HG02938 (cell line): ENCODE results near the gene SIX5.

Source experiments
- ATAC-seq: cut with Tn5 transposase; IDR thresholded peaks from one replicate; pipeline ENCODE4 v1.9.1; 2021; ENCODE audit warnings: mild to moderate bottlenecking, moderate library complexity; ENCODE audit not compliant: unreplicated experiment

Gene SIX5

GRCh38 chr19:45793178-45793564 lies 24.1 kb upstream of the SIX5 start:
- ATAC-seq: no peak

DNA sequence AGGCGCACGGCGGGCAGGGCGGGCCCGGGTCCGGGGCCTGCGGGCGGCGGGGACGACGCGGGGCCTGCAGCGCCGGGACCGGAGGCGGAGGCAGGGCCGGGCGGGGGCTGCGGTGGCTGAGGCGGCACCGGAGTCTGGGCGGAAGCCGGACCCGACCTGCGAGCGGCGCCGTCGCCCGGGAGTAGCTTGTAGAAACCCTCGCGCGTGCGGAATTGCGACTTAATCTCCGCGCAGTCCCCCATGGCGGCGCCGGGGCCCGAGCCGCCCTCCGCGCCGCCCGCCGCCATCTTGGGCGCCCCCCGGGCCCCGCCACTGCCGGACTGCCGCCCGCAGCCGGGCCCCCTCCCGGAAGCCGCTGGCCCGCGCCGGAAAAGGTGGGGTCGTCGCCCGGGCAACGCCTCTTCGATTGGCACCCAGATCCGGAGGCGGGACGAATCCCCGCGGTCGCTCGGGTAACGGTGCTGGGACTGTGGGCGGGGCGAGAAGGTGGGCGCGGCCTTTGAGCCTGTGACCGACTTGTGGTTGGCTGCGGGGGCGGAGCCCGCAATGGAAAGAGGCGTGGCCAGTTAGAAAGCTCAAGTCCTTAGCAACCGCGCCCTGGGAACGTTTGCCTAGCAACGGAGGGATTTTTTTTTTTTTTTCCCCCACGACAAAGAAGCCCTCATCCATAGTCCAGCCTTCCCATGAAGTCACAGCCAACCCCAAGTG lies 23.6 kb upstream of the SIX5 start, which contains the start of gene DMWD:
DMWD (minus strand) TSS at position 376 of the 708 bp plus-strand sequence; CDS start at position 287, 89 bp downstream.
- ATAC-seq: peak; percentile 82

- peak; percentile 30 for ATAC-seq
Observed at GRCh38 chr19:45791744-45792469, 22.9 kb upstream of the SIX5 start.

DNA sequence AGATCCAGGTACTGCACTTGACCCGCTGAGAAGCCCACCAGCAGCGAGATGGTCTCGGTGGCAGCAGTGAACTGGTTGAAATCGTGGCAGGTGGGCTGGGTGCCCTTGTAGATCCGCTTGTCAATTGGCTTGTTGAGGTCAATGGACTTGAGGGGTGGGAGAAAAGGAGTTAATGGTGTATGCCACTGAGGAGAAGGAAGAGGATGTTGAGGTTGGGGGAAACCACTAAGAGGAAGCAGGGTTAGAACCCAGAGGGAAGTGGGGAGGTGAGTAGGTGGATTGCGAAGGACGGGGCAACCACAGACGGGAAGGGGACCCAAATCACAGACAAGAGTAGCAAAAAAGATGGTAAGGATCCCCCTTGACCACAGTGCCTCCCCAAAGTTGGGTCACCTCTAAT lies 21.9 kb upstream of the SIX5 start:
- ATAC-seq: no peak

- no peak for ATAC-seq
Observed at GRCh38 chr19:45789035-45789786, 20.2 kb upstream of the SIX5 start.

- ATAC-seq: no peak
Observed at GRCh38 chr19:45786533-45786894, 17.5 kb upstream of the SIX5 start.

DNA sequence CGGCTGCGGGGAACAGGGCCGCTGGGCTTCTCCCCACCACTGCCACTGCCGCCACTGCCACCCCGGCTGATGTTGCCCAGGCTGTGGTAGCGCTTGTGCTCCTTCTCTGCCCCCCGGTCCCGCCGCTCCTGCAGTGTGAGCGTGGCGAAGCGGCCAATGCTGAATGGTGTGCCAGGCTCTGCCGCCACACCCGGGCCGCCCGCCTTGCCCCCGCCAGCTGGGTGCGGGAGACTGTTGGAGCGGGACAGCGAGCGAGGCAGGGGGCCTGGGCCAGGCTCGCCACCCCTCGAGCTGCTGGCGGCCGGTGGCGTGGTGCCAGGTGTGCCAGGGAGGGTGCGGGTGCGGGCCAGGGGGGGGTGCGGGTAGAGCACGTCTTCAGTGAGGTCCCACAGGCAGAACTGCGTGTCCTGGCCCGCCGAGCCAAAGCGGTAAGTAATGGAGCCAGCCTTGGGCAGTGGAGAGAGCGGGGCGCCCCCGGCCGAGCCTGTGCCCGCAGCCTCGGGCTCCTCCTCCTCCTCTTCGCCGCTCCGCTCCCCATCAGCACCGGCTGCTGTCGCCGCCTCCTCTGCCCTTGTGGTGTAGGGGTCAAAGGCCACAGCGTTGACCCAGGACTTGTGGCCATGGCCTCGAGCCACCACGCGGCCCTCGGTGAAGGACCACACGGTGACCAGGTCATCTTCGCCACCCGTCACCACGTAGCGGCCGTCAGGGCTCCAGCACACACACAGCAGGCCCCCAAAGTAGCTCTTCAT lies 16.9 kb upstream of the SIX5 start:
- no peak for ATAC-seq

DNA sequence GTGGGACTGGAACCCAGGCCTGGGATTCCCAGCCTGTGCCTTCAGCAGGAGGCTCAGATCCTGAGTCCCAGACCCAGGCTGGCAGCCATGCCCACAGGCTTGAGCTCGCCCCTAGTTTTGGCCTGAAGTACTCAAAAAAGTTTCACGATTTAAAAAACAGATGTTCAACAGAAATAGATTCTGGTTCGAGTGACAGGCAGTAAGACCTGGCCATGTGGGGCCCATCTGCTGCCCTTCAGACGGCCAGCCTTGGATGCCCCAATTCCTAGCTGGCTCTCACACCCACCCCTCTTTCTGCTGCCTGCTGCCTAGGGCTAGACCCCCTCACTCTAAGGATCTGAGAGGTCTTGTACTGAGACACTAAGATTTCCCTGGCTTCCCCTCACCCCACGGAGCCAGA lies 16.0 kb upstream of the SIX5 start:
- ATAC-seq: no peak

DNA sequence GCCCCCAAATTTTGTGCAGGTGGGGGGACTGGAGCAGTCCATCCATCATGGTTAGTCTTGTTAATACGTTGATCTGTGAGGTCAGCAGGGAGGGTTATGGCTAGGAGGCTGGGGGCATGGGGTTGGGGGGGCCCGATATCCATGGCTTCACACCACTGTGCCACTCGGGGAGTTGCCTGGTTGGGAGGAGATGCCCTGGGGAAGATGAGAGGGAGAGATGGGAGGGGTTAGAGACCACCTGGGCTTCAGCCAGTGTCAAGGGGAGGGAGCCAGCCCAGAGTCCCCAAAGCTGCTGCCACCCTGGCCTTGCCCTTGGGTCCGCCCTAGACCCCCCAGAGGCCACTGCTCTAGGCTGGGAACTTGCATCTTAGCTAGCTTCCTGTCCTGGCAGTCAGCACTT lies 15.0 kb upstream of the SIX5 start:
- no peak for ATAC-seq

DNA sequence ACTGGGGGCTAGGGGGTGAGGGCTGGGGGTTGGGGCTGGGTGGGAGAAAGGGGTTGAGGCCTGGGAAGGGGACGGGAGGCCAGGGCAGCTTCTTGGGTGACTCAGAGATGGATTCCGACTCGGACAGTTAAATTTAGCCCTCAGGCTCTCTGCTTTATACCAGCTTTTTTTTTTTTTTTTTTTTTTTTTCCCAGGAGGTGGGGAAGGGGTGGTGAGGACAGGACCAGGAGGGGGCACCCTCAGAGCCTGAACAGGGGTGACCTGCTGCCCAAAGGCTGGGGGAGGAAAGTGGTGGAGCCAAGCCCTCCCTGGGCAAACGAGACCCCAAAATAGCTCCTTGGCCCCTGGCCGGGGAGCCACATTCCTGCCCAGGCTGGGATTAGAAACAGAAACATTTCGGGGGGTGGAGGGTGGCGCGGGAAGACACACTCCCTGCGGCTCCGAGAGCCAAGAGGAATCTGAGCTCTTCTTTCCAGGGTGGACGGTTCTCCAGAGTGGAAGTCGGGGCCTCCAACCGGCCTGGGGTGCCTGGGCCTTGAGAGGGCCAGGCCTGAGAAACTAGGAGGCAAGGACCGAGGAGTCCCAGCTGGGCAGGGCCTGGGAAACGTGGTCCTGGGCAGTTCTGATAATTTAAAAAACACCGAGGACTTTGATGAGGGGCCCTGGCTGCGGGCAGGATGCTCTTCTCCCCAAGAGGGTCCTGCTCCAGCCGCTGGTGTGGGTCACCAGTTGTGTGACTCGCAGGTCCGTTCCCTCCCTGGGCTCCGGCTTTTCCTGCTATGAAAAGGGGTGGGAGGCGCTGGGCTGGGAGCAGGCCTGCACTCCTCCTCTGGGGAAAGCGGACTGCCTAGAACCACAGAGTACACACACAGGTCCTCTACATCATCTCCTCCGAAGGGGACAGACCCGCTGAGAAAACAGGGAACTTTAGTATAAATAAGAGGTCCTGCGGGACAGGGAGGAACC lies 14.1 kb upstream of the SIX5 start:
- no peak for ATAC-seq

GRCh38 chr19:45782162-45782691 lies 13.2 kb upstream of the SIX5 start, which contains the start of gene DMPK:
Gene DMPK, minus strand, starts transcription at chr19:45782490. Its CDS starts 138 bp downstream, at chr19:45782352.
- no peak for ATAC-seq

DNA sequence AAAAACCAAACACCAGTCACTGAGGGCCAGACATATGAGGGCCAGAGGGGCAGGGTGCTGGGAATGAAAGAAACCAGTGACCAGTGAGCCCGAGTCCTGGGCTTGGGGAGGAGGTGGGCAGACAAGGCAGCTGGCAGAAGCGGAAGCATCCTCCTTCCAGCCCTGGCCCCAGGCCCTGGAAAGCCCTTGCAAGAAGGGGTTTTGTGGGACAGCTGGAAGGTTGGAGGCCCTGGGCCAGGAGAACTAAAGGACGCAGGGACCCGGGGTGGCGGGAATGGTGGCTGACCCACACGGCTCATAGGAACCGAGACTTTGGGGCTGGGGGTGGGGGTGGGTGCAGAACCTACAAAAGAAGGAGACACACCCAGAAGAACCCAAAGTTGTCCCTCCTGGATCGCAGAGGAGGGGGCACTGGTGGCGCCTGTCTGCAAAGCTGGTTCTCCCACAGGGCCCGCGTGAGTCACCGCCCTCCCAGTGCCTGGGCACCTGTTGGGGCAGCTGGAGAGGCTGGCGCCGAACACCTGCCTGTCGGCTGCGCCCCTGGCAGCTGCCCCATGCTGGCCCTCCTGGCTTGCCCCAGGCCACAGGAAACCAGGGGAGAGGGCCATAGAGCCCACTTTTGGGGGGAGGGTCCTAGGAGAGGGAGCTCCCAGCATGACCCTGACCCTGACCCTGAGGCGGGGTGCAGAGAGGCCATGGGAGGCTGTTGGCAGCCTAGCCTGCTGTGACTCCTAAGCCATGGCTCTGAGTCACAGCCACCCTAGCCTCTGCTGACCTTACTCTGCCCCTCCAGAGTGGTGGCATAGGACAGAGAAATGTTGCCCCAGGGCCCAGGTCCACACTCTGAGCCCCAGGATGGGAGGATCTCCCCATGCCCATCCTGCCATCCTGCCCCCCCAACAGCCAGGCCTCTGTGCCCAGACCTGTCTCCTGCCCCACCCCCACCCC lies 12.4 kb upstream of the SIX5 start:
- no peak for ATAC-seq

- ATAC-seq: no peak
Observed at GRCh38 chr19:45780448-45781213, 11.6 kb upstream of the SIX5 start.

DNA sequence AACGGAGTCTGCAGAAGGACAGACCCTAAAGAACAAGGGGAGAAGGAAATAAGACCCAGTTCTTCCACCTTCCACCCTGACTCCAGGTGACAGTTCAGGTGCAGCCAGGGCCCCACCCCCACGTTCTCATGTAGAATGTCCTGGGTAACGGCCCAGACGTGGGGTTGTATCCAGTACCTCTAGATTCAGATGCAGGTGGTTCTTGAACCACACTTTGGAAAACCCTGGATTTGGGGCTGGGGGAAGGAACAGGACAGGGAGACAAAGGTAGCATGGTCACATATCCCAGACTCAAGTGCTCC lies 11.0 kb upstream of the SIX5 start:
- no peak for ATAC-seq

- ATAC-seq: peak; percentile 81
Observed at GRCh38 chr19:45779231-45780145, 10.4 kb upstream of the SIX5 start.

DNA sequence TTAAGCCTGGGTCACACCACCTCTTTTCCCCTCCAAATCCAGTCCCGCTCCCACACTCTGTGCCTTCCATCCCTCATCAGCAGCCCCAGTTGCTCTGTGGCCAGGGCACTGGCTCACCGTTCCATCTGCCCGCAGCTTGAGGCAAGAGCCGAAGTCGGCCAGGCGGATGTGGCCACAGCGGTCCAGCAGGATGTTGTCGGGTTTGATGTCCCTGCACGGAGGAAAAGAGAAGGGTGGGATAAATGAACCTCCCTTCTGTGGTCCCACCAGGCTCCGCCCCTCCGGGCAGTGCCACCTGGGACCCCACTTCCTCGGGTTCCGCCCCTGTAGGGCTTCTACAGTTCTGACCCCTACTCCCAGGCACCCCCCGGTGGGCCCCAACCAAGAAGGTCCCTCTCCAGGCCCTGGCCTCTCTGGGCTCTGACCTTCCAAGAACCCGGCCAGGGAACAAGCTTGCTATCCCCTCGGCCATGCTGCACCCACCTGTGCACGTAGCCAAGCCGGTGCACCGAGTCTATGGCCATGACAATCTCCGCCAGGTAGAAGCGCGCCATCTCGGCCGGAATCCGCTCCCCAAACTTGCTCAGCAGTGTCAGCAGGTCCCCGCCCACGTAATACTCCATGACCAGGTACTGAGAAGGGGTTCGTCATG lies 9.1 kb upstream of the SIX5 start:
- no peak for ATAC-seq
